ENCODE results near the gene TP53INP2. TPM values are rescaled to one million over a fixed set of nuclear protein-coding genes. Genes with fewer than 3 reads are reported as not detected.
A peak's percentile ranks its signal among the peaks of the same experiment; 100 is the strongest.

The TP53INP2 gene
- total and polyA plus RNA-seq, 2 of the 4 experiments (the other 2 are of a cell fraction), result 1.3 to 7.4 TPM

GRCh38 chr20:34748709-34749108, 44.6 kb downstream of the TP53INP2 start:
- Histone ChIP-seq H2BK15ac (ENCODE audit: low read depth, low read length) (no peak overlapping the region), H3K4me2 (ENCODE audit: low read depth, low read length) (no peak overlapping the region), H4K8ac (ENCODE audit: low read depth in 2 of 2, low read length in 2 of 2) (no peak overlapping the region), H2AK5ac (ENCODE audit: low read depth, low read length) (no peak overlapping the region), H3K9me1 (ENCODE audit: insufficient read depth, low read length) (peaks cover 9% of the 10 kb centered on the region), H2BK20ac (ENCODE audit: low read depth, low read length) (no peak overlapping the region), H2BK120ac (ENCODE audit: low read depth, low read length) (no peak overlapping the region), H3K9ac (ENCODE audit: low read depth, low read length) (no peak overlapping the region), H4K20me1 (ENCODE audit: insufficient read depth, low read length) (0 out of 2 replicates have a peak, but pooled peaks cover under 1% of the 10 kb centered on the region), H4K91ac (ENCODE audit: insufficient read depth, low read depth, low read length) (no peak overlapping the region), H3K36me3 (ENCODE audit: control insufficient read depth, insufficient read depth, low read length) (peaks cover 24% of the 10 kb centered on the region), H3K18ac (ENCODE audit: low read depth, low read length) (no peak overlapping the region), H3K9me3 (ENCODE audit: control insufficient read depth, insufficient read depth, low read length) (no peaks in the 10 kb centered on the region), H3K27me3 (ENCODE audit: control insufficient read depth, insufficient read depth, low read length) (no peaks in the 10 kb centered on the region), H2BK5ac (ENCODE audit: low read depth, low read length, poor library complexity, severe bottlenecking) (no peak overlapping the region), H3K23ac (ENCODE audit: low read depth, low read length) (no peak overlapping the region), H4K5ac (ENCODE audit: low read depth, low read length) (0 out of 2 replicates have a peak overlapping the region, but pooled peaks have one; percentile 61), H3K4me1 (ENCODE audit: control insufficient read depth, insufficient read depth, low read length) (peaks cover 14% of the 10 kb centered on the region), H3K79me1 (ENCODE audit: low read depth in 1 of 2, low read length in 2 of 2) (peaks cover 15 to 18% of the 10 kb centered on the region in 2 experiments; a peak in 3 of 4 replicates), H3K4me3 (ENCODE audit: insufficient read depth, low read depth, low read length) (no peak overlapping the region), H3K56ac (ENCODE audit: extremely low read depth, insufficient read depth, low read length) (no peak overlapping the region), H2AK9ac (replicated peaks; ENCODE audit: low read depth, low read length, poor library complexity) (no peak overlapping the region), H3K27ac (ENCODE audit: insufficient read depth, low read length) (no peak overlapping the region), H2AFZ (replicated peaks; ENCODE audit: low read length, poor library complexity) (no peak overlapping the region), H3K4ac (ENCODE audit: low read depth, low read length) (no peak overlapping the region), H3K14ac (replicated peaks; ENCODE audit: low read depth, low read length) (no peak overlapping the region)
- dilution Hi-C loops (cut with HindIII; ENCODE audit: low sequenced_read_pairs, unreplicated experiment), result no loop called here
- no peak for DNase-seq
- ChIA-PET CTCF (interaction anchor here (0.6 kb wide), 1 partner anchor 499 kb away, joined by 3 read pairs; no protein-coding TSS in a partner anchor), POLR2A (ENCODE audit: unreplicated experiment) (no interaction called here)
- BruUV-seq (replicated peaks), result no TSS peak
- in situ Hi-C loops (cut with MboI; ENCODE audit: low sequenced_read_pairs), result no loop called here
- no CpG with 5 or more reads among the region's 2 CpGs for WGBS, 2 experiments (ENCODE audit: extremely low coverage in 2 of 2, insufficient read length in 1 of 2)
- TF ChIP-seq FOS (IDR thresholded peaks at IDR 0.05; ENCODE audit: low read depth, low read length), result no peak
- intact Hi-C loops (cut with micrococcal nuclease), result no loop called here
- ATAC-seq (ENCODE audit: low read depth), result no peak
